A549 (cell line): ENCODE measurements around the gene PPP2R5C.

Source experiments
- BHLHE40 ChIP-seq: IDR thresholded peaks from 2 replicates; pipeline ENCODE4 v1.6.1; 2012; ENCODE audit warnings: low read depth, low read length, inconsistent platforms
- CHD2 ChIP-seq: fragments of 150-350 bp; IDR thresholded peaks from 2 replicates; pipeline ENCODE4 v1.6.1; 2014; ENCODE audit warnings: low read length; ENCODE audit not compliant: partially characterized antibody
- CTCF ChIP-seq: fragments of >200 bp; sonication (Bioruptor Twin); formaldehyde crosslinking; IDR thresholded peaks from 3 replicates; pipeline ENCODE4 v1.5.1; 2016
- EP300 ChIP-seq, 2 experiments: fragments of >200 bp; sonication (Bioruptor Twin); formaldehyde crosslinking; IDR thresholded peaks; 2 replicates in 1 of 2; 3 replicates in 1 of 2; pipeline ENCODE4 v1.6.1; 2016 to 2017
- FOXS1 ChIP-seq: fragments of 250-450 bp; sonication (Bioruptor Pico); IDR thresholded peaks from 2 replicates; pipeline ENCODE4 v1.5.0; 2020; ENCODE audit warnings: mild to moderate bottlenecking, moderate library complexity
- JUN ChIP-seq, 2 experiments: fragments of >200 bp; sonication (Bioruptor Twin); formaldehyde crosslinking; IDR thresholded peaks; 2 replicates in 1 of 2; 3 replicates in 1 of 2; pipeline ENCODE4 v1.6.1; 2016 to 2017
- PBX3 ChIP-seq: IDR thresholded peaks from 2 replicates; pipeline ENCODE4 v1.6.1; 2012
- PHF8 ChIP-seq: fragments of 200-600 bp; sonication (generic); IDR thresholded peaks from 2 replicates; pipeline ENCODE4 v1.6.1; 2016; ENCODE audit warnings: low read depth, mild to moderate bottlenecking, antibody characterized with exemption, moderate library complexity, borderline replicate concordance
- RAD21 ChIP-seq, 2 experiments: fragments of >200 bp in 1 of 2; sonication (Bioruptor Twin) in 1 of 2; formaldehyde crosslinking in 1 of 2; IDR thresholded peaks in 1 of 2; conservative IDR thresholded peaks in 1 of 2; 2 replicates in 1 of 2; 3 replicates in 1 of 2; pipeline ENCODE4 v1.6.1; 2012 to 2018; ENCODE audit warnings: inconsistent platforms in 1 of 2
- USF2 ChIP-seq: fragments of 450-650 bp; IDR thresholded peaks from 2 replicates; pipeline ENCODE4 v1.6.1; 2014; ENCODE audit warnings: antibody characterized with exemption
- TF ChIP-seq, protein P1 (sequence below): IDR thresholded peaks from 2 replicates; pipeline ENCODE4 v1.6.1; 2012

GRCh38 chr14:101873991-101874390 lies 112.5 kb downstream of the PPP2R5C start:
- TF ChIP-seq CHD2 (no peak), USF2 (no peak), BHLHE40 (no peak), RAD21 (conservative IDR thresholded peaks at IDR 0.05 in 1 of 2, IDR thresholded peaks at IDR 0.05 in 1 of 2) (no peak), JUN (IDR thresholded peaks at IDR 0.05) (no peak), FOXS1 (no peak), CTCF (no peak), EP300 (IDR thresholded peaks at IDR 0.05) (no peak), PHF8 (no peak), PBX3 (no peak)
- TF ChIP-seq, protein P1, sequence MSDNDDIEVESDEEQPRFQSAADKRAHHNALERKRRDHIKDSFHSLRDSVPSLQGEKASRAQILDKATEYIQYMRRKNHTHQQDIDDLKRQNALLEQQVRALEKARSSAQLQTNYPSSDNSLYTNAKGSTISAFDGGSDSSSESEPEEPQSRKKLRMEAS = no peak
